GM21529 (cell line): ENCODE measurements around the gene CLUH.
"Not testable (repeated sequence)": the region's sequence is repeated elsewhere in the genome, so short reads cannot be mapped to it uniquely, and the experiment has no call there.

Source experiments
- ATAC-seq: cut with Tn5 transposase; IDR thresholded peaks from one replicate; pipeline ENCODE4 v1.9.1; 2021; ENCODE audit not compliant: unreplicated experiment

CLUH gene

GRCh38 chr17:2703606-2704005 lies 8.0 kb downstream of the CLUH start:
- ATAC-seq: no peak

- no peak for ATAC-seq
Observed at GRCh38 chr17:2703181-2703580, 8.4 kb downstream of the CLUH start.

GRCh38 chr17:2701996-2702741 lies 9.4 kb downstream of the CLUH start:
- ATAC-seq: no peak

- ATAC-seq: no peak
Observed at GRCh38 chr17:2701161-2701995, 10.2 kb downstream of the CLUH start.

GRCh38 chr17:2700491-2701141 lies 10.9 kb downstream of the CLUH start:
- ATAC-seq: no peak

- no peak for ATAC-seq
Observed at GRCh38 chr17:2700030-2700490, 11.5 kb downstream of the CLUH start.

GRCh38 chr17:2699216-2699805 lies 12.3 kb downstream of the CLUH start:
- ATAC-seq: not testable (repeated sequence)

GRCh38 chr17:2697611-2698162 lies 13.9 kb downstream of the CLUH start:
- ATAC-seq: no peak

GRCh38 chr17:2695961-2696760 lies 15.4 kb downstream of the CLUH start:
- ATAC-seq: no peak

- ATAC-seq: no peak
Observed at GRCh38 chr17:2695243-2695960, 16.2 kb downstream of the CLUH start.

- ATAC-seq: no peak
Observed at GRCh38 chr17:2694381-2695242, 17.0 kb downstream of the CLUH start.

GRCh38 chr17:2693561-2694380 lies 17.8 kb downstream of the CLUH start:
- ATAC-seq: no peak

GRCh38 chr17:2692781-2693135 lies 18.8 kb downstream of the CLUH start:
- no peak for ATAC-seq

GRCh38 chr17:2691965-2692780 lies 19.4 kb downstream of the CLUH start:
- ATAC-seq: no peak

GRCh38 chr17:2691069-2691871 lies 20.3 kb downstream of the CLUH start:
- ATAC-seq: no peak
